Calu3 (cell line): Measurements from ENCODE around the gene CLIP1. TPM values are rescaled to one million over a fixed set of nuclear protein-coding genes. Genes with fewer than 3 reads are reported as not detected.
A peak's percentile ranks its signal among the peaks of the same experiment; 100 is the strongest.

Source experiments
- BruUV-seq: library from RNA; stranded (reverse); fragments of 400-500 nt; replicated peaks from 2 replicates; lab custom pipeline; 2021; lab: Mats Ljungman, UMichigan
- CTCF ChIA-PET: fragments of 300-600 bp; sonication (Branson Sonifier 250); formaldehyde crosslinking; loops from one replicate; lab custom pipeline; 2022; ENCODE audit warnings: antibody characterized with exemption; lab: Charles Lee
- DNase-seq: peaks from one replicate; pipeline ENCODE4 v3.0.0; 2022
- H3K27ac Mint-ChIP-seq: one replicate; pipeline ENCODE4 v1.8.0; 2022; ENCODE audit warnings: mixed read lengths; ENCODE audit not compliant: unreplicated experiment
- H3K27me3 Mint-ChIP-seq: one replicate; pipeline ENCODE4 v1.8.0; 2022; ENCODE audit warnings: mixed read lengths; ENCODE audit not compliant: unreplicated experiment
- H3K36me3 Mint-ChIP-seq: one replicate; pipeline ENCODE4 v1.8.0; 2022; ENCODE audit warnings: mild to moderate bottlenecking, moderate library complexity, mixed read lengths; ENCODE audit not compliant: insufficient read depth, unreplicated experiment
- H3K4me1 Mint-ChIP-seq: one replicate; pipeline ENCODE4 v1.8.0; 2022; ENCODE audit warnings: mild to moderate bottlenecking, low read depth, mixed read lengths; ENCODE audit not compliant: unreplicated experiment
- H3K4me3 Mint-ChIP-seq: one replicate; pipeline ENCODE4 v1.8.0; 2022; ENCODE audit warnings: mild to moderate bottlenecking, low read depth, moderate library complexity, mixed read lengths; ENCODE audit not compliant: unreplicated experiment
- H3K9me3 Mint-ChIP-seq: one replicate; pipeline ENCODE4 v1.8.0; 2022; ENCODE audit warnings: low read depth, mixed read lengths; ENCODE audit not compliant: unreplicated experiment
- intact Hi-C: fragments of 100-400 bp; cut with micrococcal nuclease; formaldehyde crosslinking; loops from one replicate; pipeline ENCODE4 v1.10.0; 2022; ENCODE audit not compliant: unreplicated experiment
- total RNA-seq: library from RNA; stranded (reverse); gene quantifications from 2 replicates; pipeline ENCODE4 v1.2.3, GENCODE V29; 2022
- TF ChIP-seq, protein P1 (sequence below): fragments of 200-600 bp; IDR thresholded peaks from one replicate; pipeline ENCODE4 v1.8.0; 2022; ENCODE audit warnings: antibody characterized with exemption; ENCODE audit not compliant: unreplicated experiment

CLIP1 gene
- total RNA-seq, 1 experiment from 2014 or later: 95.3 TPM

DNA sequence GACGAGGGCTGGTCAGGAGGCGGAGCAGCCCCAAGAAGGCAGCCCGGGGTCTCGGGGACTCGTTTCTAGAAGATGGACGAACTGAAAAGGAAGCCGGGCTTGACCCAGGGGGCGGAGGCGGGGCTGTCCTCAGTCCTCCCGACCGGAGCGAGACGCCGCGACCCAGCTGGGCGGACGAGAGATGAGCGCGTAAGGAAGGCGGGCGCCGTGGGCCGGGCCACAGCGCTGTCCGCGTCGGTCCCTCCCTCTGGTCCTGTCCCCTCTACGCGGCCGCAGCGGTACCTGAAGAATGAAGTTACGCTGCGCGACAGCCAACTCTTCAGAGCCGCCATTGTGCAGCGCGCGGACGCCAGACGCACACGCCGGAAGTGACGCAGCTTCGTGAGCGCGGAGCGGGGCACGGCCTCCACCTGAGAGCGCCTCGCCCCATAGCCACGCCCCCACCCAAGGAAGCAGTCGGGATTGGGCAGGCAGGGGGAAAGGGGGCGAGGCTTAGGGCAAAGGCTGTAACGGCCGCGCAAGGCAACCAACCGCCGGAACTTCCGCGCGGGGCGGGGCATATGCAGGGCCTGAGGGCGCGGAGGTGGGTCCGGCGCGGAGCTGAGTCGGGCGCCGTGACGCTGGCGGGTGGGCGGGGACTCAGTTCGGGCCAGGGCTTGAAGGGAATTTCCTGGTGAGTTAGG lies 196.6 kb downstream of the CLIP1 start, which contains the start of gene DIABLO:
Gene DIABLO, minus strand, starts transcription at position 370 of the 683 bp plus-strand sequence. Its CDS starts 38 bp downstream, at position 332.
- BruUV-seq: no TSS peak
- Mint-ChIP-seq H3K27me3 (no peaks in the 10 kb centered on the region), H3K4me3 (peak within 1 kb of the TSS; percentile 99), H3K36me3 (peaks cover 50% of the 10 kb centered on the region), H3K9me3 (no peaks in the 10 kb centered on the region), H3K27ac (peak within 1 kb of the TSS; percentile 97), H3K4me1 (peaks cover 15% of the 10 kb centered on the region)
- TF ChIP-seq, protein P1, sequence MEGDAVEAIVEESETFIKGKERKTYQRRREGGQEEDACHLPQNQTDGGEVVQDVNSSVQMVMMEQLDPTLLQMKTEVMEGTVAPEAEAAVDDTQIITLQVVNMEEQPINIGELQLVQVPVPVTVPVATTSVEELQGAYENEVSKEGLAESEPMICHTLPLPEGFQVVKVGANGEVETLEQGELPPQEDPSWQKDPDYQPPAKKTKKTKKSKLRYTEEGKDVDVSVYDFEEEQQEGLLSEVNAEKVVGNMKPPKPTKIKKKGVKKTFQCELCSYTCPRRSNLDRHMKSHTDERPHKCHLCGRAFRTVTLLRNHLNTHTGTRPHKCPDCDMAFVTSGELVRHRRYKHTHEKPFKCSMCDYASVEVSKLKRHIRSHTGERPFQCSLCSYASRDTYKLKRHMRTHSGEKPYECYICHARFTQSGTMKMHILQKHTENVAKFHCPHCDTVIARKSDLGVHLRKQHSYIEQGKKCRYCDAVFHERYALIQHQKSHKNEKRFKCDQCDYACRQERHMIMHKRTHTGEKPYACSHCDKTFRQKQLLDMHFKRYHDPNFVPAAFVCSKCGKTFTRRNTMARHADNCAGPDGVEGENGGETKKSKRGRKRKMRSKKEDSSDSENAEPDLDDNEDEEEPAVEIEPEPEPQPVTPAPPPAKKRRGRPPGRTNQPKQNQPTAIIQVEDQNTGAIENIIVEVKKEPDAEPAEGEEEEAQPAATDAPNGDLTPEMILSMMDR: no peak
- DNase-seq: peak; percentile 100
- intact Hi-C loops: no loop called here
- CTCF ChIA-PET: interaction anchor here (0.6 to 0.7 kb wide), 3 partner anchors 235 to 1923 kb away, joined by 3 to 8 read pairs (median 4); partner anchors contain the start of gene SIRT4

Other genes with a start within 250 kb of the CLIP1 start
- gene IL31, start 248.4 kb downstream of the CLIP1 start, total RNA-seq: not detected in 2 replicates
- gene LRRC43, start 239.5 kb downstream of the CLIP1 start, total RNA-seq: not detected in 2 replicates
- gene B3GNT4, start 219.0 kb downstream of the CLIP1 start, total RNA-seq: 0.47 and 1.1 TPM in 2 replicates
- gene DIABLO, start 196.6 kb downstream of the CLIP1 start, total RNA-seq: 68.7 and 71.9 TPM in 2 replicates
- gene VPS33A, start 156.2 kb downstream of the CLIP1 start, total RNA-seq: 18.9 and 22.9 TPM in 2 replicates
- gene ZCCHC8, start 78.3 kb upstream of the CLIP1 start, total RNA-seq: 46.6 and 46.8 TPM in 2 replicates
- gene RSRC2, start 104.3 kb upstream of the CLIP1 start, total RNA-seq: 84.0 and 86.9 TPM in 2 replicates
- gene KNTC1, start 104.6 kb upstream of the CLIP1 start, total RNA-seq: 97.8 and 110 TPM in 2 replicates